HCT116 (cell line): ENCODE data around the gene CFAP126. TPM values are rescaled to one million over a fixed set of nuclear protein-coding genes. Genes with fewer than 3 reads are reported as not detected.
"Not testable (repeated sequence)": the region's sequence is repeated elsewhere in the genome, so short reads cannot be mapped to it uniquely, and the experiment has no call there.

Experiments used
- ATAC-seq: fragments of 200-7000 bp; cut with Tn5 transposase; 2 replicates; pipeline ENCODE4 v1.9.1; 2020; ENCODE audit warnings: mild to moderate bottlenecking, moderate library complexity
- Bru-seq: library from RNA; stranded (reverse); fragments of 400-500 nt; gene quantifications from one replicate; lab custom pipeline; 2021; lab: Mats Ljungman, UMichigan
- BruChase-seq, 2 experiments: library from RNA; stranded (reverse); fragments of 400-500 nt; gene quantifications; one replicate each; lab custom pipeline; 2021; lab: Mats Ljungman, UMichigan
- BruUV-seq: library from RNA; stranded (reverse); fragments of 400-500 nt; replicated peaks from 2 replicates; lab custom pipeline; 2021; lab: Mats Ljungman, UMichigan
- CTCF ChIA-PET: fragments of 300-600 bp; sonication (Branson Sonifier 250); formaldehyde crosslinking; loops from one replicate; lab custom pipeline; 2021; ENCODE audit warnings: antibody characterized with exemption; lab: Charles Lee
- POLR2A ChIA-PET: fragments of 300-600, 350-600 bp; sonication (Branson Sonifier 250); formaldehyde crosslinking; loops from one replicate; lab custom pipeline; 2021; ENCODE audit warnings: antibody characterized with exemption; lab: Charles Lee
- RAD21 ChIA-PET, 2 experiments: fragments of 300-600 bp; sonication (Branson Sonifier 250); formaldehyde crosslinking; loops; one replicate each; lab custom pipeline; 2023; ENCODE audit warnings: low total read pairs in 2 of 2; ENCODE audit not compliant: uncharacterized antibody in 2 of 2, unreplicated experiment in 2 of 2, low non-redundant PET in 1 of 2; lab: Charles Lee
- DNase-seq: peaks from one replicate; pipeline ENCODE4 v3.0.0-alpha.2; 2010; ENCODE audit warnings: low read depth, low spot score
- H2AFZ ChIP-seq: fragments of 200-600 bp; shearing (Covaris generic), sonication (generic); 2 replicates; pipeline ENCODE4 v1.6.1; 2017; ENCODE audit warnings: low read depth, mixed run types, mixed read lengths, antibody characterized with exemption, low read length; ENCODE audit not compliant: poor library complexity, severe bottlenecking
- H3K27ac ChIP-seq: 2 replicates; pipeline ENCODE4 v1.5.1; 2012; ENCODE audit warnings: low read depth, low read length
- H3K27me3 ChIP-seq: fragments of 200-600 bp; sonication (generic); 2 replicates; pipeline ENCODE4 v1.6.1; 2016; ENCODE audit warnings: mixed run types, low read length, mixed read lengths; ENCODE audit not compliant: insufficient read depth
- H3K36me3 ChIP-seq, 2 experiments: fragments of 200-500 bp in 1 of 2; fragments of 200-600 bp in 1 of 2; sonication (Bioruptor generic) in 1 of 2; sonication (generic) in 1 of 2; 2 replicates each; pipeline versions ENCODE4 v1.5.1 to v1.6.1; 2014 to 2016; ENCODE audit warnings: low read length in 2 of 2, inconsistent platforms in 1 of 2, mixed read lengths in 1 of 2, mixed run types in 1 of 2; ENCODE audit not compliant: insufficient read depth in 2 of 2, control insufficient read depth in 1 of 2
- H3K4me1 ChIP-seq, 2 experiments: fragments of 200-600 bp in 1 of 2; sonication (generic) in 1 of 2; 2 replicates each; pipeline versions ENCODE4 v1.5.1 to v1.6.1; 2012 to 2017; ENCODE audit warnings: low read length in 2 of 2, inconsistent platforms in 1 of 2, mild to moderate bottlenecking in 1 of 2, mixed read lengths in 1 of 2, mixed run types in 1 of 2, moderate library complexity in 1 of 2; ENCODE audit not compliant: insufficient read depth in 2 of 2, control insufficient read depth in 1 of 2
- H3K4me2 ChIP-seq: fragments of 200-600 bp; sonication (generic); 2 replicates; pipeline ENCODE4 v1.6.1; 2017; ENCODE audit warnings: mixed run types, low read length, mixed read lengths
- H3K4me3 ChIP-seq, 2 experiments: fragments of 200-600 bp in 1 of 2; sonication (generic) in 1 of 2; replicated peaks in 1 of 2; 2 replicates each; pipeline ENCODE4 v1.5.1; 2011 to 2016; ENCODE audit warnings: low read length in 2 of 2, control low read depth in 1 of 2, low read depth in 1 of 2, mild to moderate bottlenecking in 1 of 2, mixed read lengths in 1 of 2, mixed run types in 1 of 2
- H3K79me2 ChIP-seq: fragments of 200-600 bp; sonication (generic); 2 replicates; pipeline ENCODE4 v1.6.1; 2017; ENCODE audit warnings: mild to moderate bottlenecking, mixed run types, low read length, moderate library complexity, mixed read lengths; ENCODE audit not compliant: insufficient read depth
- H3K9ac ChIP-seq: fragments of 200-600 bp; sonication (generic); 2 replicates; pipeline ENCODE4 v1.6.1; 2016; ENCODE audit warnings: low read length, mixed read lengths
- H3K9me2 ChIP-seq: fragments of 200-600 bp; sonication (generic), shearing (Covaris generic); 2 replicates; pipeline ENCODE4 v1.6.1; 2017; ENCODE audit warnings: mixed run types, mild to moderate bottlenecking, moderate library complexity; ENCODE audit not compliant: insufficient read depth
- H3K9me3 ChIP-seq, 2 experiments: fragments of 200-500 bp in 1 of 2; fragments of 200-600 bp in 1 of 2; sonication (Bioruptor generic) in 1 of 2; sonication (generic) in 1 of 2; 2 replicates each; pipeline ENCODE4 v1.6.1; 2014 to 2017; ENCODE audit warnings: low read length in 2 of 2, mixed read lengths in 2 of 2, inconsistent platforms in 1 of 2, low read depth in 1 of 2, mild to moderate bottlenecking in 1 of 2, mixed run types in 1 of 2, moderate library complexity in 1 of 2; ENCODE audit not compliant: control insufficient read depth in 1 of 2, insufficient read depth in 1 of 2
- H4K20me1 ChIP-seq: fragments of 200-600 bp; sonication (generic), shearing (Covaris generic); 2 replicates; pipeline ENCODE4 v1.6.1; 2017; ENCODE audit warnings: mixed run types, mild to moderate bottlenecking, moderate library complexity; ENCODE audit not compliant: insufficient read depth
- CBX3 ChIP-seq: IDR thresholded peaks from 2 replicates; pipeline ENCODE4 v1.6.1; 2012; ENCODE audit warnings: low read depth
- CTCF ChIP-seq, 3 experiments: fragments of 200-600 bp in 1 of 3; sonication (generic) in 1 of 3; IDR thresholded peaks in 2 of 3; conservative IDR thresholded peaks in 1 of 3; 2 replicates each; pipeline ENCODE4 v1.5.1; 2012 to 2017; ENCODE audit warnings: low read depth in 2 of 3, low read length in 2 of 3, antibody characterized with exemption in 1 of 3, borderline replicate concordance in 1 of 3, control low read depth in 1 of 3, mild to moderate bottlenecking in 1 of 3, mixed read lengths in 1 of 3, mixed run types in 1 of 3, moderate library complexity in 1 of 3; ENCODE audit not compliant: insufficient read depth in 1 of 3
- RAD21 ChIP-seq: IDR thresholded peaks from 2 replicates; pipeline ENCODE4 v1.6.1; 2012; ENCODE audit warnings: low read depth, mild to moderate bottlenecking
- intact Hi-C: fragments of 100-400 bp; cut with micrococcal nuclease; formaldehyde crosslinking; loops from 2 replicates; pipeline ENCODE4 v1.10.0; 2022
- long read RNA-seq: library from polyadenylated mRNA; unstranded; transcript quantifications from one replicate; pipeline ENCODE4 v2.0.0, GENCODE V29; 2021; ENCODE audit not compliant: unreplicated experiment
- polyA plus RNA-seq: library from polyadenylated mRNA; unstranded; fragments of >200 nt; gene quantifications from 2 replicates; pipeline ENCODE4 v1.2.1, GENCODE V29; 2012; ENCODE audit warnings: missing spikeins
- total RNA-seq: library from RNA; stranded (reverse); gene quantifications from one replicate; pipeline ENCODE4 v1.2.1, GENCODE V29; 2021; ENCODE audit not compliant: unreplicated experiment

Gene CFAP126
- total RNA-seq (not detected), Bru-seq, nascent RNA (not detected), BruChase-seq, experiment 1, labeled RNA remaining after a 6-hour chase (percentile 14 among the genes with signal in this experiment), BruChase-seq, experiment 2, labeled RNA remaining after a 2-hour chase (not detected)
- polyA plus RNA-seq: not detected in 2 replicates
- long read RNA-seq: 0 reads

DNA sequence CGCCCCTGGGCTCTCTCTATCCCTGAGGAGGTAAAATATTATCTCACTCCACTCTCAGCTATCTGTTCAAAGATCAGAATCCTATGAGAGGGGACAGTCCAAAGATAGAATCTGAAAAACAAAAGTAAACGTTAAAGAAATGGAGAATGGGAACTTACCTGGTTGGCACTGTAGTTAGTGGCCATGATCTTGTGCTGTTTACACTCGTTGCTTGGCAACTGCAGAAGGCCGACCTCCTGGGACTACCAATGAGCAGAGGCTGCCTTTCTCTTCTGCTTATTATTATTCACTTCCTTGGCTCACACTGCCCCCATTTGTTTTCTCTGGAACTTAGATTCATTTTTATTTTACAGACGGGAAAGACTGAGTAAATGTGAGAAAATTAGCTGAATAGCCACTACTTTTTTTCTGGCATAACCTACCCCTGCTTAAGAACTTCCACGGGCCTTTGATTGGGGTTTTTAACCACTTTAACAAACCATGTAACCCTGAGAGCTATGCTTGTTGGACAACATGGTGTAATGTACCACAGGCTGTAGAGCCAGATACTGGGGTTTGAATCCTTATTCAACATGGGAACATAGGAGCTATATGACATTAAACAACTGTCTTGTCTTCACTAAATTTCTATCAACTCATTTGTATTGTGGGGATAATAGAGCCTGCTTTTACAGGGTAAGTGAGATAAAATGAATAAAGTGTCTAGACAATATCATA is at the start of gene CFAP126:
Gene CFAP126 (minus strand): TSS at position 193 of the 717 bp plus-strand sequence. CDS start 8 bp downstream, at position 185.
- TF ChIP-seq RAD21 (peak; percentile 53), CTCF (IDR thresholded peaks at IDR 0.05 in 2 of 3, conservative IDR thresholded peaks at IDR 0.05 in 1 of 3; ENCODE audit: borderline replicate concordance in 1 of 3, insufficient read depth in 1 of 3, low read depth in 2 of 3, low read length in 2 of 3) (0 out of 6 replicates have a peak, but pooled peaks of 2 of the 3 experiments have one; percentile 13 to 28), CBX3 (no peak)
- ChIA-PET RAD21 (no interaction called here), CTCF (interaction anchor here (1.0 kb wide), 1 partner anchor 142 kb away, joined by 7 read pairs; the partner anchor contains the start of gene TOMM40L), POLR2A (no interaction called here)
- Histone ChIP-seq H3K9ac (no peak within 1 kb of the TSS), H4K20me1 (no peaks in the 10 kb centered on the region), H3K9me2 (no peaks in the 10 kb centered on the region), H3K79me2 (no peaks in the 10 kb centered on the region), H3K36me3 (peaks cover 8 to 13% of the 10 kb centered on the region in 2 experiments; a peak in 3 of 4 replicates), H3K4me1 (peaks cover 2 to 4% of the 10 kb centered on the region in 2 experiments; a peak in 3 of 4 replicates), H3K27me3 (no peaks in the 10 kb centered on the region), H2AFZ (no peak within 1 kb of the TSS), H3K27ac (no peak within 1 kb of the TSS), H3K4me3 (no peak within 1 kb of the TSS), H3K4me2 (no peak within 1 kb of the TSS), H3K9me3 (no peaks in the 10 kb centered on the region)
- DNase-seq (peak; percentile 51), ATAC-seq (peak; percentile 96)
- BruUV-seq: no TSS peak
- intact Hi-C loops: no loop called here

DNA sequence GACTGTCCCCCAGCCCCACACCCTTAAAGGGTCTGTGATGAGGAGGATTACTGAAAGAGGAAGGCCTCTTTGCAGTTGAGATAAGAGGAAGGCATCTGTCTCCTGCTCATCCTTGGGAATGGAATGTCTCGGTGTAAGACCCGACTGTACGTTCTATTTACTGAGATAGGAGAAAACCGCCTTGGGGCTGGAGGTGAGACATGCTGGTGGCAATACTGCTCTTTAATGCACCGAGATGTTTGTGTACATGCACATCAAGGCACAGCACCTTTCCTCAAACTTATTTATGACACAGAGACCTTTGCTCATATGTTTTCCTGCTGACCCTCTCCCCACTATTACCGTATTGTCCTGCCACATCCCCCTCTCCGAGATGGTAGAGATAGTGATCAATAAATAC is 45.4 kb upstream of the CFAP126 start:
- H3K9me2 ChIP-seq, H3K9me3 ChIP-seq, H4K20me1 ChIP-seq, H3K4me3 ChIP-seq, H3K27ac ChIP-seq, H3K9ac ChIP-seq, CTCF ChIA-PET, H3K4me2 ChIP-seq, H3K79me2 ChIP-seq, H2AFZ ChIP-seq, POLR2A ChIA-PET, RAD21 ChIA-PET, H3K27me3 ChIP-seq, intact Hi-C loops, H3K36me3 ChIP-seq, BruUV-seq, ATAC-seq, DNase-seq: not testable (repeated sequence)
- peaks cover 5 to 11% of the 10 kb centered on the region in 2 experiments for H3K4me1 ChIP-seq

DNA sequence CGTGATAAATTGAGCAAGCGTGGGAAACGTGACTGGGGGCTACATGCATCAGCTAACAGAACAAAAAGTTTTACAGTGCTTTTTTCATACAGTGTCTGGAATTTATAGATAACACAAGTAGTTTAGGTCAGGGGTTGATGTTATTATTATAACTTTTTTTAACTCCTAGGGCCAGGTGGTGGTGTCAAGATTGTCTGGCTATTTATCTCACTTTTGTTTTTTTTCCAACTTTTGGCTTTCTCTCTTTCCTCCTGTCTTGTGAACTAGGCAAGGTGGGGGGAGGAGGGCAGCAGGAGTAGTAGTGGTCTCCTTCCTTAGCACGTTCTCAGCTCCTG is 42.9 kb upstream of the CFAP126 start:
- H3K27ac ChIP-seq, BruUV-seq, H3K4me3 ChIP-seq, H3K4me1 ChIP-seq, H2AFZ ChIP-seq, H3K9me2 ChIP-seq, H3K27me3 ChIP-seq, DNase-seq, H3K36me3 ChIP-seq, H3K79me2 ChIP-seq, POLR2A ChIA-PET, H4K20me1 ChIP-seq, ATAC-seq, H3K4me2 ChIP-seq, RAD21 ChIA-PET, H3K9me3 ChIP-seq, H3K9ac ChIP-seq, intact Hi-C loops: not testable (repeated sequence)
- CTCF ChIA-PET: interaction anchor here (1.0 kb wide), 1 partner anchor 185 kb away, joined by 3 read pairs; the partner anchor contains the start of gene TOMM40L
